Activated gamma-delta T cell (primary cell): ENCODE measurements around the gene GSTCD.
"Not testable (repeated sequence)": the region's sequence is repeated elsewhere in the genome, so short reads cannot be mapped to it uniquely, and the experiment has no call there.

ENCODE experiments used
- DNase-seq: peaks from one replicate; lab custom pipeline; 2025; lab: John Stamatoyannopoulos, UW

GSTCD gene

DNA sequence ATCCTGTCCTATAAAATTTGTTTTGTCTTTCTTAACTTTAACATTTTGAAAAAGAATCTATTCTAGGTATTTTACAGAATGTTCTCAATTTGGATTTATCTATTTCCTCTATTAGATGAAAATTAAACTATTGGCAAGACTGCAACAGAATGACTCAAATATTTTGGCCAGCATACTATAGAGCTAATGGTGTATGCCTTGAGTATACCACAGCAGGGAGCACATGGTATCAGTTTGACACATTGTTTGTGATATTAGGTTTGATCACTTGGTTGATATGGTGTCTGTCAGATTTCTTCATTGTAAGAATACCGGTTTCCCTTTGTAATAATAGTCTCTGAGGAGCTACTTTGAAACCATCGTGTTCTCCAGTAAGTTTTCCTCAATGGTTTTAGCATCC lies 98.9 kb downstream of the GSTCD start:
- DNase-seq = no peak

- no peak for DNase-seq
Measured at GRCh38 chr4:105808030-105808749, 99.6 kb downstream of the GSTCD start.

DNA sequence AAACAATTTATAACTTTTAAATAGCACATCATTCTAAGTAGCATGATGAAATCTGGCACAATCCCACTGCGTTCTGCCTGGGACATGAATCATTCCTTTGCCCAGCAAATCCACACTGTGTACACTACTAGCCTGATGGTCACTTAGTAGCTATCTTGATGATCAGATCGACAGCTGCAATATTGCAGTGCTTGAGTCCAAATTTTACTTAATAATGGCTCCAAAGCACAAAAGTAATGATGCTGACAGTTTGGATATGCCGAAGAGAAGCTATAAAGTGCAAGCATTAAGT lies 100.1 kb downstream of the GSTCD start:
- DNase-seq = no peak

GRCh38 chr4:105815701-105816100 lies 107.1 kb downstream of the GSTCD start:
- no peak for DNase-seq

GRCh38 chr4:105822061-105822460 lies 113.5 kb downstream of the GSTCD start:
- no peak for DNase-seq

GRCh38 chr4:105828074-105828473 lies 119.5 kb downstream of the GSTCD start:
- DNase-seq = no peak

- DNase-seq = no peak
Measured at GRCh38 chr4:105831189-105831588, 122.6 kb downstream of the GSTCD start.

- DNase-seq = no peak
Measured at GRCh38 chr4:105835177-105835576, 126.6 kb downstream of the GSTCD start.

DNA sequence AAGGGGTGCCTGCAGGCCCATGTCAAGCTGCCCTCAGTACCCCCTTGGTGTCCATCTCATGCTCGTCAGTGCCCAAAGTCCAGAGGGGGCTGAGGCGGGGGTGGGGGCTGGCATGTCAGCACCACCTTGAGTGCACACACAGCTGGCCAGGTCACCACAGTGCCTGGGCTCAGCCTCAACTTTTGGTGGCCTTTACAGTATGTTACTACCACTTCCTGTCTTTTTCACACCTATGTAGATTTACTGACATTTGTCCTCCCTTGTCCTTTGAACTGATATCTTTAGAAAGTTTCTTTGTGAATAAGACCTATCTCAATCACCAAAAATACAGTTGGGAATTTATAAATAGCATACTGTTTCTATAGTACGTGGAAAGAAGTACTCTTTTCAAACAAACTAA lies 128.0 kb downstream of the GSTCD start:
- DNase-seq = no peak

GRCh38 chr4:105837037-105837436 lies 128.5 kb downstream of the GSTCD start:
- DNase-seq = no peak

DNA sequence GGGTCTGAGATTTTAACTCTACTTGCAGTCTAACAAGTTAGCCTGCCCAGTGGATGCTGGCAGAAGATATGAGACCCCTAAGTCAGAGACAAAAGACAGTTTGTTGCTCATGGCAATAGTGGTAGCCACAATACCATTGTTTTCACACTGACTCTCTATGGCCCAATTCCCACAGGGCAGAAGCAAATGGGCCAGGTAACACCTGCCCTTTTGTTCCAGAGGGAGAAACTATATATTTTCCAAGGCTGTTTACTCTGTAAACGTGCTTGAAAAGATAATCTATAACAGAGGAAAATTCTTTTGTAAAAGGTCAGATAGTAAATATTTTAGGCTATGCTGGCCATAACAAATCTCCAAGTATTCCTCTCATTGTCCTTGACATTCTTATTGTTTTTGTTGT lies 129.5 kb downstream of the GSTCD start:
- DNase-seq = no peak

GRCh38 chr4:105840426-105841174 lies 132.0 kb downstream of the GSTCD start:
- no peak for DNase-seq

GRCh38 chr4:105843941-105844340 lies 135.4 kb downstream of the GSTCD start:
- DNase-seq = no peak

GRCh38 chr4:105845559-105845958 lies 137.0 kb downstream of the GSTCD start:
- no peak for DNase-seq

DNA sequence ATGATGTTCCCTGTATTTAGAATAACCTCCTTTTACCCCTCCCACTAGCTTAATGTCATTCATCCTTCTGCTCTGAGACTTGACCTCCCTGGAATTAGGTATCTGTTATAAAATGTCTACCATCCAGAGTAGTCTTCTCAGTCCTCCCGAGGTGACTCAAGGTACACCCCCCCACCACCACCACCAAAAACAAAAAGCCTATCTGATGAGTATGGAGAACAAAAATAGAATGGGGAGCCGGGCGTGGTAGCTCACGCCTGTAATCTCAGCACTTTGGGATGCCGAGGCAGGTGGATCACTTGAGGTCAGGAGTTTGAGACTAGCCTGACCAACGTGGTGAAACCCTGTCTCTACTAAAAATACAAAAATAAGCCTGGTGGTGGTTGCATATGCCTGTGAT lies 139.8 kb downstream of the GSTCD start:
- DNase-seq = not testable (repeated sequence)

DNA sequence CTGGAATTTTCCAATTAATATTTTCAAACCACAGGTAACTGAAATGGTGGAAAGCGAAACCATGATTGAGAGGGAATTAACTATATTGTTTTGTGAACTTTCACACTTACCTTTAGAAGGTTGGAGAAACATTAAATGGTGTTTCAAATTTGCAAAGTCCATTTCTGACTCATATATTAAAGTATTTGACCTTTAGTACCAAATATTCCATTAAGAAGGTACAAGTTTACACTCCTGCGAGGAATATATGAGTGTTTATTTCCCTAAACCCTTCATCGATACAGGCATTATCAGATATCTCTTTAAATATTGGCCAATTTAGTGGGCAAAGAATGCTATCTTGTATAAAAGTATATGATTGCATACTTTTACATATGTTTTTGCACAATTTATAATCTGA lies 142.6 kb downstream of the GSTCD start:
- DNase-seq = no peak

- not testable (repeated sequence) for DNase-seq
Measured at GRCh38 chr4:105852230-105852629, 143.6 kb downstream of the GSTCD start.

DNA sequence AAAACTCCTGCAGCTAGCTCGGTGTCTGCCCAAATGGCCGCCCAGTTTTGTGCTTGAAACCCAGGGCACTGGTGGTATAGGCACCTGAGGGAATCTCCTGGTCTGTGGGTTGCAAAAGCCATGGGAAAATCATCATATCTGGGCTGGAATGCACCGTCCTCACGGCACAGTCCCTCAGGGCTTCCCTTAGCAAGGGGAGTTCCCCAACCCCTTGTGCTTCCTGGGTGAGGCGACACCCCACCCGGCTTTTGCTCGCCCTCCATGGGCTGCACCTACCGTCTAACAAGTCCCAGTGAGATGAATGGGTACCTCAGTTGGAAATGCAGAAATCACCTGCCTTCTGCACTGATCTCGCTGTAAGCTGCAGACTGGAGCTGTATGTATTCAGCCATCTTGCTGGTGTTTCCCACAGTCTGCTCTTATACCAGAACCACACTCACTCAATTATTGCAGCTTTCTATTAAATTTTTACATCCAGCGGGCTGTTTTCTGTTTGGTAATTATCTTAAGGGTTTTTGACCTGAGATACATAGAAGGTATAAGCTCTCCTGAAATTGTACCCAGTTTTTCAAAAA lies 150.0 kb downstream of the GSTCD start:
- no peak for DNase-seq

DNA sequence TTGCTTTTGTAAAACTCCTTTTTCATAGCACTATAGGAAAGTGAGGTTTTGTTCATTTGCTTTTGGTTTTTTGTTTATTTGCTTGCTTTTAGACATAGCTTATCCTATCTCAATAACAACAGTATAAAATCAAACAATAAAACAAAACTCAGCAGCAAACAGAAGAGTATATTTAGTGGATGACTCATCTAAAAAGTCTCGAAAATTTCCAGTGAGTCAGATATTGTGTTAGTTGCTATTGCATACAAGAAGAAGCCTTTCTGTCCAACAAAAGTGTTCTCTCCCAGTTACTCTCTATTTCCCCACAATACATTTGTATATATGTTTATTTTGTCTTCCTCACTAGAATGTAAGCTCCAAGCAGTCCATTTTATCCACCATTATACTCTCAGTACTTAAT lies 150.6 kb downstream of the GSTCD start:
- DNase-seq = no peak

- no peak for DNase-seq
Measured at GRCh38 chr4:105870963-105871362, 162.4 kb downstream of the GSTCD start.

DNA sequence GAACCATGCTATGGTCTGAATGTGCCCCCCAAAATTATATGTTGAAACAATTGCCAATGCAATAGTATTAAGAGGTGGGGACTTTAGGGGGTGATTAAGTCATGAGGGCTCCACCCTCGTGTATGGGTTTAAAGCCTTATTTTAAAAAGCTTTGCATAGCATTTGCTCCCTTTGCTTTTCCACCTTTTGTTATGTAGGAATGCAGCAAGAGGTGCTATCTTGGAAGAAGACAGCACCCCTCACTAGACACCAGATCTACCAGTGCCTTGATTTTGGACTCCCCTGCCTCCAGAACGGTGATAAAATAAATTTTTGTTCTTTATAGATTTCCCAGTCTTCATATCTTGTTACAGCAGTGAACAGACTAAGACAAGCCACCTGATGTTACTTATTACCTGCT lies 163.4 kb downstream of the GSTCD start:
- DNase-seq = no peak

DNA sequence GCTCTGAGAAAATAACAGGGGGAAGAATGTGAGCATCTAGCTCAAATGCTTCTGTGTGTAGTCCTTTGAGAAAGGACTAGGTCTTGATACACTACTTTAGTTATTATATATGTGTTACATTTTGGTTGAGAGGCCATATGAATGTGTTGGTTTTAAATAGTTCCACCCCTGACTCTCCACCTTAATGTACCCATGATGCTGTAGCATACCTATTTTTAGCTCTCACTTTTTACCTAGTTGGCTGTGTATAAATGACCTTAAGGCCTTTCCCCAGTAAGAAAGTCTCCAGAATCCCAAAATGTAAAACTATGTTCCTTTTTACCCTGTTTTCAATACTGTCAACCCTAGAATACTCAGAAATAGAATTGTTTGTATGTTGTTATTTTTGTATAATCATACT lies 166.6 kb downstream of the GSTCD start:
- DNase-seq = no peak

GRCh38 chr4:105878668-105879067 lies 170.1 kb downstream of the GSTCD start:
- DNase-seq = no peak
